ENCODE results near the gene ACE2. TPM values are rescaled to one million over a fixed set of nuclear protein-coding genes. Genes with fewer than 3 reads are reported as not detected.

Gene ACE2
- total RNA-seq, 1 donor, result not detected

GRCh38 chrX:15605226-15605625, 4.5 kb upstream of the ACE2 start:
- H3K4me3 ChIP-seq (ENCODE audit: low read depth, low read length), result no peak overlapping the region
- TF ChIP-seq CTCF (IDR thresholded peaks at IDR 0.05; ENCODE audit: insufficient read depth, low read depth, low read length), result no peak
- DNase-seq (ENCODE audit: low read depth), result no peak

GRCh38 chrX:15602761-15603160, 2.0 kb upstream of the ACE2 start:
- no peak for TF ChIP-seq CTCF (IDR thresholded peaks at IDR 0.05; ENCODE audit: insufficient read depth, low read depth, low read length)
- DNase-seq (ENCODE audit: low read depth), result no peak
- no peak overlapping the region for H3K4me3 ChIP-seq (ENCODE audit: low read depth, low read length)

GRCh38 chrX:15601932-15602331, 1.2 kb upstream of the ACE2 start:
- TF ChIP-seq CTCF (IDR thresholded peaks at IDR 0.05; ENCODE audit: insufficient read depth, low read depth, low read length), result no peak
- H3K4me3 ChIP-seq (ENCODE audit: low read depth, low read length), result no peak overlapping the region
- no peak for DNase-seq (ENCODE audit: low read depth)

- TF ChIP-seq CTCF (IDR thresholded peaks at IDR 0.05; ENCODE audit: insufficient read depth, low read depth, low read length), result no peak
- no peak for DNase-seq (ENCODE audit: low read depth)
Observed at GRCh38 chrX:15600049-15600448, 711 bp downstream of the ACE2 start.

GRCh38 chrX:15599461-15599860, 1.3 kb downstream of the ACE2 start:
- H3K4me3 ChIP-seq (ENCODE audit: low read depth, low read length), result no peak overlapping the region
- DNase-seq (ENCODE audit: low read depth), result no peak
- TF ChIP-seq CTCF (IDR thresholded peaks at IDR 0.05; ENCODE audit: insufficient read depth, low read depth, low read length), result no peak

More at GRCh38 chrX:15600049-15600448, 711 bp downstream of the ACE2 start:
- no peak overlapping the region for H3K4me3 ChIP-seq (ENCODE audit: low read depth, low read length)

GRCh38 chrX:15598026-15598425, 2.7 kb downstream of the ACE2 start:
- H3K4me3 ChIP-seq (ENCODE audit: low read depth, low read length), result no peak overlapping the region
- DNase-seq (ENCODE audit: low read depth), result no peak
- TF ChIP-seq CTCF (IDR thresholded peaks at IDR 0.05; ENCODE audit: insufficient read depth, low read depth, low read length), result no peak

- DNase-seq (ENCODE audit: low read depth), result no peak
- peak; percentile 31 for TF ChIP-seq CTCF (IDR thresholded peaks at IDR 0.05; ENCODE audit: insufficient read depth, low read depth, low read length)
- no peak overlapping the region for H3K4me3 ChIP-seq (ENCODE audit: low read depth, low read length)
Observed at GRCh38 chrX:15594371-15594770, 6.4 kb downstream of the ACE2 start.
